ENCODE data around the gene ARID3B. TPM values are rescaled to one million over a fixed set of nuclear protein-coding genes. Genes with fewer than 3 reads are reported as not detected.
"Not testable (repeated sequence)": the region's sequence is repeated elsewhere in the genome, so short reads cannot be mapped to it uniquely, and the experiment has no call there.

ARID3B gene
- polyA plus RNA-seq, 1 donor = 4.2 TPM

DNA sequence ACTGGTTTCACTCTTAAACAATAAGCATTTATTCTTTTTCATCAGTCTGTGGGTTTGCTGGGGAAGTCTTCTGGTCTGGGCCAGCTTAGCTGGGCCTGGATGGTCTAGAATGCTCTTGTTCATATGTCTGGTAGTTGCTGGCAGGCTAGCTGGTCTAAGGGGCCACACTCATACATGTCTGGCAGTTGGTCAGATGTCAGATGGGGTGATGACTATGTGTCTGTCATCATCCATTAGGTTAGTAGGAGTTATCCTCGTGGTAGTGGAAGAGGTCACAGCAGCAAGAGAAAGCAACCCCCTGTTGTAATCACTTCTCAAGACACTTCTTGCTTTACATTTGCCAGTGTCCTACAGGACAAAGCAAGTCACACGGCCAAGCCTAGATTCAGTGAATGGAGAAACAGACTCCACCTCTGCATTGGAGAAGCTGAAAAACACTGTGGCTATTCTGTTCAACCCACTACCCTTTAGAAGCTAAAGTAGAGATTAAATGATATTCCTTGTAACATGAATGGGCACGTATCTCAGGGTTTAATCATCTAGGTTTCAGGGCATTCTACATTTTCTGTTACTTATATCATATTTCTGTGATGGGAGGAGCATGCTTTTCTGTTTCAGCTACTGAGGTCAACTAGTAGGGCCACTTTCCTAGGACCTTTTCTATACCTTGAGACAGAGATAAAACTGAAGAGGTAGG, 5.5 kb upstream of the ARID3B start:
- DNase-seq (ENCODE audit: low read depth) = no peak

DNA sequence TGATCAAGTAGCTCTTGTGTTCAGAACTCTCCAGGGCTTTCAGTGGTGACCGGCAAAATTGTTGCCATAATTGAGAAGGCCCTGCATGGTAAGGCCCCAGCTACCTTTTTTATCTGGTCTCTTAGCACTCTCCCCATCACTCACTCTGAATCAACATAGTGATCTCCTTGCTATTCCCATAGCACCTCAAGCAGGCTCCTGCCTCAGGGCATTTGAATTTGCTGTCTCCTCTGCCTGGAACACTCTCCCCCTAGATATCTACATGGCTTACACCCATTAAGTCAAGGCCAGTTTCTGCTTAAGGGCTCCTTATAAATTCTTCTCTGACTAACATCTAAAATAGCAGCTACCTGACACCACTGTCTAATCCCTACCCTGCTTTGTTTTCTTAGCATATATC, 3.3 kb upstream of the ARID3B start:
- DNase-seq (ENCODE audit: low read depth) = no peak

DNA sequence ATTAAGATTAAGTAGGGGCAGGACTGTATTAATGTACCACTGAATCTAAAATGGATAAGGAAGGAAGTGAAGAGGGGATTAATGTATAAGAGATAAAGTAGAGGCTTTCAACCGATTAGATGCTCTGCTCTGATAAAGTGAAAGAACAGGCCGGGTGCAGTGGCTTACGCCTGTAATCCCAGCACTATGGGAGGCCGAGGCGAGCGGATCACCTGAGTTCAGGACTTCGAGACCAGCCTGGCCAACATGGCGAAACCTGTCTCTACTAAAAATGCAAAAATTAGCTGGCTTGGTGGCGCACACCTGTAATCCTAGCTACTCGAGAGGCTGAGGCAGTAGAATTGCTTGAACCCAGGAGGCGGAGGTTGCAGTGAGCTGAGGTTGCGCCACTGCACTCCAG, 1.5 kb upstream of the ARID3B start:
- not testable (repeated sequence) for DNase-seq (ENCODE audit: low read depth)

DNA sequence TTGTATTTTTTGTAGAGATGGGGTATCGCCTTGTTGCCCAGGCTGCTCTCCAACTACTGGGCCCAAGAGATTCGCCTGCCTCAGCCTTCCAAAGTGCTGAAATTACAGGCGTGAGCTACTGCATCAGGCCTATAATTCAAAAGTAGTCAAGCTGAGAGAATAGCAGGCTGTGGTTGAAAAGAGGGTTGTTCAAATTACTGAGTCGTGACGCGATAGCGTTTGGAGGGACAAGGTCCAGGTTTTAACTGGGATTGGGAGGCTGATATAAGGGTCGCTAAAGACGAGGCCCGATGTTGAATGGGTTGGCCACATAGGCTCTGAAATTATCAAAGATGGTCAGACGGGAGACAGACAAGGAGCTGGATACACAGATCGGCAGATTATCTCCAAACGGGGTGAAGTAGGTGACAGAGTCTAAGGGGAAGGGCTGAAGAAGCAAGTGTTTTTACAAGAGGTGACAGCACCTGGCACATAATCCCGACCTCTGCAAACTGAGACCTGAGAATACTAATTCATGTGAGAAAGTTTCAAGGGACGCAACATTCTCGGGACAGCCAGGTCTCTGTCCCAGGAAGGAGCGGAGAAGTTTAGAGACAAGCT, 759 bp upstream of the ARID3B start:
- no peak for DNase-seq (ENCODE audit: low read depth)

DNA sequence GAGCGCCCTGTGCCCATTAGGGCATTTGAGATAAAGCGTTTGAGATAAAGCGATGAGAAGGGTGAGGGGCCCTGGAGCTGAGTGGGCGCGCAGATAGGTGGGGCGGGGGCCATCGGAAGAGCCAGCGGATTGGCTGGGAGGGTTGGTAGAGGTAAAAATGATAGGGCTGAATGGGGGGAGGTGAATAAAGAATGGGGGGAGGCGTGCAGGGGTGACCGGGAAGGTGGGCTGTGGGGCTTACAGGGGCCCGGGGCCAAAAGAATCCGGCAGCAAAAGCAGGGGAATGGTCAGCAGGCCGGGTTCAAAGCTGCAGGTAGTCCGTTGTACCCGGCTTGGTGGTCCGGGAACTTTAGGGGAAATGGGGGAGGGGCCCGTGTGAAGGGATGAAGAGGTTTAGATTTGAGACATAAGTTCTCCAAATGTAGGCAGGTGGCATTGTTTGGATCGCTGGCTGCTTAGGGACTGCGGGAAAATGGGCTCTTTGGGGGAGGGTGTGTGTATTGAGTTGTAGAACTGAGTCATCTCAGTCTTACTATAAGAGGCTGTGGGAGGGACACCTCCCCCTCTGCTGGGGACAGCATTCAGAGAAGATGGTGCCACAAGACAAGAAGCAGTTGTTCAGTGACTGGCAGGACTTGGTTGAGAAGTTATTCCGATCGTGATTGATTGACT, 610 bp downstream of the ARID3B start:
- DNase-seq (ENCODE audit: low read depth) = no peak

DNA sequence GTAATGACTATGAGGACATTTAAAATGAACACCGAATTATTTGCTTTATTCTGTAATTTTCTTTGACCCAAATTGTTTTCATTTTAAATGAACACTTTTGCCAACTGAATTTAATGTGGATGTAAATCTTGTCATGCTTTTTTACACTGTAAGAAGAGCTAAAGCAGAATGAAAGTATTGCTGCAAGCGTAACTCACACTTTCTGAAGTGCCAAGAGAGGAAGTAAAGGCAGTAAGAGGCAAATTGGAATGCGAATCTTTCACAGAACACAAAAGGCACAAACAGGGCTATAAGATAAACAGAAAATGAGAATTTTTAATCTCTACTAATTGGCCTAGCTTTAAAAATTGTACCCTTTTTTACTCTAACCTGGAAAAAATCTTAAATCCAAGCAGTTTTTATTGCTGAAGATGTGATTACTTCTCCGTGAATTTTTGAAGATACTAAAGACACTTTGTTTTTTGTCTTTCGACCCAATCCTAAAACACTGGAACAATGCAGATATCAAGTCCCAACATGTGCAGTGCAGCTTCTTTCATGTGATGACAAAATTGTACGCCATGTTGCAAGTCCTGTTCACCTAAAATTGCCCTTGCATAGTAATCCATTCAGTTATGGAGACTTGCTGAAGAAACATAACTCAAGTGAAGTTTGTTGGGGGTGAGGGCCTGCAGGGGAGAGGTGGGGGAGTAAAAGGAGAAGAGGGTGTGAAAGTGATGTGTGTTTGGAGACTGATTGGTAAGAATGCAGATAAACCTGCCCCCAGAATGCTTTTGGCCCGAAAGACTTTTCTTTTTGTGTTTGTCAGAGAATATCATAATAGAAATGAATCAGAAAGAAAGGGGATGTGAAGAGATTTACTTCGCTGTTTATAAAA, 1.4 kb downstream of the ARID3B start:
- no peak for DNase-seq (ENCODE audit: low read depth)

DNA sequence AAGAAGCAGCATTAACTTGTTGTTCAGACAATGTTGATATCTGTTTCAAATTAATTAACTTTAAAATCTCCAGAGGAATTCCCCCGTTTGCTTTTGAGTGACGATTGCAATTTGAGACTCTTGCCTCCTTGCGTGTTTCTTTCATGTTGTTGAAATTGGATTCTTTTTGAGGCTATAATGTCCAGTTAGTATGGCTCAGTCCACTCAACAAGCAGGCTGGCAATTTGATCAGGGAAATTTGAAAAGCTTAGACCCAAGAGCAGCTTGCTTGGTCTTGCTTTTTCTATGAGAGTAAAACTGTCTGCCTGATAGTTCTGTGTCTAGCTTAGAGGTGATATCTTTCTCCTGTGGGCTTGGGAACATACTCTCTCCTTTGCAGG, 2.0 kb downstream of the ARID3B start:
- no peak for DNase-seq (ENCODE audit: low read depth)

DNA sequence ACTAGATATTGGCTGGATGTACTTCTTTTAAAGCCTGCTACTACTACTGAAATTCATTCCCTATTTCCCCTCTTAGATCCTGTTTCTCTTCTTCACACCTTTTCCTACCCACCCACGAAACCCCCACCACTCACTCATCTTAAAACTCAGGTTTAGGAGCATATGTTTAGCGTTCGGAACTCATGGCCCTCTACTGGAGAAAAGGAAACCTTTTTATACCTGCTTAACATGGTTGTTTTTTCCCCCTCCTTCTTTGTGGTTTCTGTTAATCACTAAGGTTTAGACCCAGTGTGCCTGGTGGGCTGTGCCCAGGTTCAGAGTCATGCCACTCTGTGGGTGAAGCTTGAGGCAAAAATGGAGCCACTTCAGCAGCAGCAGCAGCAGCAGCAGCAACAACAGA, 2.6 kb downstream of the ARID3B start:
- no peak for DNase-seq (ENCODE audit: low read depth)

DNA sequence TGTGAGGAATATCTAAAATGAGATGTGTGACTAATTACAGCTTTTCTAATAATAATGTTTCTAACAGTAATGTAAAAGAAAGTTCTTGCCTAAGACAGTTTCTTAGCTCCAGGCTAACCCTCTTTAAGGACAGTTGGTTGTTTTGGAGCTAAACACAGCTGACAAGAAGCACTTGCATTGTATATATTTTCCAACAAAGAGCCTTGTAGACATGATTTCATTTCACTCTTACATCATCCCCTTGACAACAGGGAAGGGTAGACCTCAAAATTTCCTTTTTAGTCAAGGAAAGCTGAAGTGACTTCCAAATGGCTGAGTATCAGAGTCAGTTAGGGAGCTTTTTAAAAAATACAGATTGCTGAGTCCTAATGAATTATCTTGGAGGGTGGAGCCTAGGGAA, 4.1 kb downstream of the ARID3B start:
- DNase-seq (ENCODE audit: low read depth) = no peak

DNA sequence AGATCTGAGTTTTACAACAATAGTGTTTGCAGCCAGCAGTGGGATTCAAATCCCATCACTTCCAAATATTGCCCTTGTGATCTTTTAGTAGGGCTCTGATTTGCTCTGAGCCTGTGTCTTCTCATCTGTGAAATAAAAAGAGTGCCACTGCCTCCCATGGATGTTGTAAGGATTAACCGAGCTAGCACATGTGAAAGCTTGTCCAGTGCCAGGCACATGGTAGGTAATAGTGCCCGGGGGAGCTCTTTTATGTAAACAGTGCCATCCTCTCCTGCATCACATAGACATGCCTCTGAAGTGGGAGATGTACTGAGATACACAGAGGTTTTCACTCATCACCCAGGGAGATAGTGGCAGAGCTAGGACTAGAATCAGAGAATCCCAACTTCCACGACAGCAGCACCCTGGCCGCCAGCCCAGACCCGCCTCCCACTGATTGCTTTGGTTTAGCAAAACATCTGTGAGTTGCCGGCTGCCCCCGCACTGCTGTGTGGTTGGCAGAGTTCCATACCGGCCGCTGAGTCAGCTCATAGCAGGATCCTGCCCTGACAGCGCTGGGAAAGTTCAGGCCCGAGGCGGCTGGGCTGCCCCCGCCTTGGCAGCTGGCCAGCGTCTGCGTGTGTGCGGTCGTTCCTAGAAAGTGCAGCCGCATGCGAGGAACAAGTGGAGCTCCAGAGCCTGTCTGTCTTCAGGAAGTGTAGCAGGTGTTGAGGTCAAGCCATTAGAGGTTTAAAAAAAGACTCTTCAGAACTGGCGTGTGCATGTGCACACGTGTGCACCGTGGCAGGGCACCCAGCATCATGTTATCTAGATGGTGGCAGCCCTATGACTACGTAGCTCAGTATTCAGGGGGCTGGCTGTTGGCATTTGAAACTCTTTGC, 5.0 kb downstream of the ARID3B start:
- DNase-seq (ENCODE audit: low read depth) = peak; percentile 82

DNA sequence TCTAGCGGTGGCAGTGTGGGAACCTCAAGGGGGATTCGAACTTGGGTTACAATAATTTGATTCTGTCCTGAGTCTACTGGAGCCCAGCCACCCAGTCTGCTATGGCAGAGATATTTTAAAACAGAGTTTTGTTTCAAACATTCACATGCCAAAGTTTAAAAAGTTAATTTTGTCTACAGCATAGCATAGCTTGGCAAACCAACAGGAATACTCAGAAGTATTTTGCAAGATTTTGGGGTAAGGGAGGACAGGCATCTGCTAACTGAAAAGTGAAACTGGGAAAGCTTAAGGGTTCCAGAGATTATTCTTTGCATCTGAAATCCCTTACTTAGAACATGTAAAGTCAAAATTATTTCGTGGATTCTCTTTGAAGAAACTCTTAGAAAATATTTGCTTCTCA, 6.6 kb downstream of the ARID3B start:
- no peak for DNase-seq (ENCODE audit: low read depth)

DNA sequence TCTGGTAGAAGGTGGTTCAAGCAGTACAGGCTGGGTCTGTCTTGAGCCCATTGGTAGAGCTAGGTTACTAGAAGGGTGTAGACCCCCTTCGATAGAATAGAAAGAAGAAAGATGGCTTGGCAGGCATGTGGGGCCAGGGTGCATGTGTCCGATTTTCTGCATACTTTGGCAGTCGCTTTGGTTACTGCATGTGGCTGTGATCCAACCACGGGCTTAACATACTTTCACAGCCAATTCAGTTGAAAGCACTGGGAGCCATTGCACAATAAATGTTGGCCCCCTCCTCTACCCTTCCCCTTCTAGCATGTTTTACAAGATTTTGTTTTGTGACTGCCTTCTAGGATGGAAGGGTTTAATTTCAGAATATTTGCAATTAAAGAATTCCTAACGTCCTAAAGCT, 7.2 kb downstream of the ARID3B start:
- no peak for DNase-seq (ENCODE audit: low read depth)

DNA sequence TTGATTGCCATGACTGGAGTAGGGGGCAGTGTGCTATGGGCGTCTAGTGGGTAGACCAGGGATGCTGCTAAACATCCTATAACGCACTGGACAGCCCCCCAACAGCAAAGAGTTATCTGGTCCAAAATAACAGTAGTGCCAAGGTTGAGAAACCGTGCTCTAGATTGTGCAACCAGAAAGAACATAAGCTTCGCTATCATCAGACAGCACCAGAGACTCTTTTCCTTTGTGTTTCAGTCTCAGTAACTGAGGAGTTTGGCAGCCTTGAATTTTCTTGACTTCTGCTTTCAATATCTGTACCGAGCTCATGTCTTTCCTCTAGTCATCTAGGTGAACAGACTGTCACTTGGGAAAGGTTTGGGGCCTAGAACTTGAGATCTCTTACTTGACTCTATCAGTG, 8.8 kb downstream of the ARID3B start:
- DNase-seq (ENCODE audit: low read depth) = no peak

DNA sequence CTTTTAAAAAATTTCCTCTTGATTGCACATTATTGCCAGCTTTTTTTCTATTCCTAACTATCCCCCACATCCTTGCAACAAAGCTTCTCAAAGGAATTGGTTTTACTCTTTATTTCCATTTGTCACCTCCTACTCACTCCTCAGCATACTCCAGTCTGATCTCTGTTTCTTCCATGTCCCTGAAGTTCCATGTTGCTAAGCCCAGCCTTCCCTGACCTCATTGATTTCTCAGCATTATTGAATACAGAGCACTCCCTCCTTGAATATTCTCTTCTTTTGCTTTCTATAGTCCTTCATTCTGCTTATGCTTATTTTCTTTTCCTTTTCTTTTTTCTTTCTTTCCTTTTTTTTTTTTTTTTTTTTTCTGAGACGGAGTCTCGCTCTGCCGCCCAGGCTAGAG, 10.7 kb downstream of the ARID3B start:
- no peak for DNase-seq (ENCODE audit: low read depth)

DNA sequence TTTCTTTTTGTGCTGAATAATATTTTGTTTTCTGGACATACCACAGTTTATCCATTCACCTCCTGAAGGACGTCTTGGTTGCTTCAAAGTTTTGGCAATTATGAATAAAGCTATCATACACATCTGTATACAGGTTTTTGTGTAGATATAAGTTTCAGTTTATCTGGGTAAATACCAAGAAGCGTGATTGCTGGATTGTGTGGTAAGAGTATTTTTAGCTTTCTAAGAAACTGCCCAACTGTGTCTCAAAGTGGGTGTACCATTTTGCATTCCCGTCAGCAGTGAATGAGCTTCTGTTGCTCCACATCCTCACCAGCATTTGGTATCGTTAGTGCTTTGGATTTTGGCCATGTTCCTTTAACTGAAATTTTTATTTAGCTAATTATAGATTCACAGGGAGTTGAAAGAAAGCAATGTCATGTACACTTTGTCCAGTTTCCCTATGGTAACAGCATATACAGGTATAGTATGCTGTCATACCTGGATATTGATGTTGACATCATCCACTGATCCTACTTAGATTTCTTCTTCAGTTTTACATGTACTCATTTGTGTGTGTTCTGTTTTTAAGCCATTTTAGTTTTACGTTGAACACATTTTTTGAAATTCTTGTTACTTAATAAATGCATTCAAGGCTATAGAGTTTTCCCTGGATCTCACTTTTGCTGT, 11.9 kb downstream of the ARID3B start:
- DNase-seq (ENCODE audit: low read depth) = no peak

DNA sequence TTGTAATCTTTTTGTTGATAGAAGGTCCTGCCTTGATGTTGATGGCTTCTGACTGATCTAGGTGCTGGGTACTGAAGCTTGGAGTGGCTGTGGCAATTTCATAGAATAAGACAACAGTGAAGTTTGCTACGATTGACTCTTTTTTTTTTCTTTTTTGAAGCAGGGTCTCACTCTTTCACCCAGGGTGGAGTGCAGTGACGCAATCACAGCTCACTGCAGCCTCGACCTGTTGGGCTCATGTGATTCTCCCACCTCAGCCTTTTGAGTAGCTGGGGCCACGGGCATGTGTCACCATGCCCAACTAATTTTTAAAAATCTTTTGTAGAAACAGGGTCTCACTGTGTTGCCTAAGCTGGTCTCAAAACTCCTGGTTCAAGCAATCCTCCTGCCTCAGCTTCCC, 14.2 kb downstream of the ARID3B start:
- no peak for DNase-seq (ENCODE audit: low read depth)

DNA sequence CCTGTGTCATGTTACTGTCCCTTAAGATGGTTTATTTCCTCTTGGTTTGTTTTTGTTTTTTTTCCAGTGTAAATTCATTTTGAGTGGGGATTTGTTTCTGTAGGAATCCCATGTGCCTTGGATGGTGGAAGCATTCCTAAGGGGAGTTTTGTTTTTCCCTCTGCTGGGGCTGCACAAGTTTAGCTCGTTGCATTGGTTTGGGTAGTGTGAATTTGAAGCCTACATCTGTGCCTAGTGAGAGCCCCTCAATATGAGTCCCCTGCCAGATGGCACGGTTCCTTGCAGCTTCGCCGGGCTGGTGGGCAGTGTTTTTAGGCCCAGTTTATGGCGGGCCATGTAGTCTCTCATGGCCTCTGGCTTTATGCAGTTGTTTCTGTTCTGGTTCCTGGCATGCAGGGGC, 17.7 kb downstream of the ARID3B start:
- no peak for DNase-seq (ENCODE audit: low read depth)

DNA sequence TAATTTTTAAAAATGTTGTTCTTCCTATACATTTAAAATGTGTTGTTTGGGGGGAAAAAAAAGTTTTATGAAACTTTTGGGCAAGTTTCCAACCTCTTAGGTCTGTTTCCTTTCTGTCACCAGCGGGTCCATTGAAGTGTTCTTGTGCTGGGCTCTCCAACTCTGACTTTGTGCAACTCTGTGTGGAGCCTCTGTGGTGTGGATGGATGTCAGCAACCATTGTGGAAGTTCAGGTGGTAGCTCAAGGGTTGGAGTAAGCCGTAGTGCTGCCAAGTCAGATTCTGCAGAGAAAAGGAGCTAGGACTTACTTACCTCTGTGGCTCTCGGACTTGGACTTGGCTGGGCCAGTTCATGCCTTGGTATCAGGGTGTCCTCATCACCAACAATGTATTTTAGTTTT, 22.4 kb downstream of the ARID3B start:
- DNase-seq (ENCODE audit: low read depth) = no peak

DNA sequence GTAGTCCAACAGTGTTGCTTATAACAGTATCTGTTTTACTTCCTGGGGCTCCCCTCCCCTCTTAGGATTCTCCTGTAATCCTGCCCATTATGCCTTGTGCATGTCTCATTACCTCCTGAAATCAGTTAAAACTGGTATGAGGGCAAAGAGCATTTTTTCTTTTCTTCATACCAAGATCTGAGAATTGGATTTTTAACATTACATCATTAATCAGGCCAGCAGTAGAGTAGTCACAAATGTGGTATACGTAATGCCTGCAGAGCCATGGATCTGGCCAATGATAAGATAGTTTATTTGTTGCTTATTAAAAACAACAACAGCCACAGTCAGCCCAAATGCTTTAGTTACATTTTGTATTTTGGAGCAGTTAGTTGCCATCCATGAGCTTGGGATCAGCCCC, 23.2 kb downstream of the ARID3B start:
- no peak for DNase-seq (ENCODE audit: low read depth)

DNA sequence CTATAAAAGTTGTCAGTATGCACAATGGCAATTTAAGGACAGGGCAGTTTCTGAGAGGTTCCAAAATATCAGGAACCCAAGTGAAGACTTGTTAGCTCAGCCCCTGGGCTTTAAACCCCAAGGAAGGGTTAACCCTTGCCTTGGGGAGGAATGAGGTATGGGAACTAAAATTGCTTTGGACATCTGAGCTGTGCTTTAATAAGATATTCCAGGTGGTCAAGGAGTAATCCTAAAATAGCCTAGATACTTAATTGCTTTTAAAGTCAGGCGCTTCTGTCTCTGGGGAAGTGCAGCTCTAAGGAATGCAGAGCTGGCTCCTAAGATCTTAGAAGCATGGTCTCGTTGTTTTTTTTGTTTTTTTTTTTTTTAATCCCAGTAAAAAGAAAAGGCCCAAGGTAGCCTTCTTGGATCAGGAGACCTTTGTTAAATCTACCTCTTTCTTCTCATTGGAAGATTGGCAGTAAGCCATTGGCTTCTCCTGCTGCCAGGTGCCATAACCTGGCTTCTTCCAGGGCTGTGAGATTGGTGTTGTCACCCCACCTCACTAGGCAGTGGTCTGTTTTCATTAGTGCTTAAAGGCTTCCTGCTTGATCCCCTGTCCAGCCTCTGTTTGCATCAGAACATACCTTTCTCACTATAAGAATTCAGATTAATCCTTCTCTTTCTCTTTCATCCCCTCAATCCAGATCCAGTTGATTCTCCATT, 24.5 kb downstream of the ARID3B start:
- no peak for DNase-seq (ENCODE audit: low read depth)
